AG04450 (cell line): ENCODE data around the gene DDRGK1. TPM values are rescaled to one million over a fixed set of nuclear protein-coding genes. Genes with fewer than 3 reads are reported as not detected.
"Not testable (repeated sequence)": the region's sequence is repeated elsewhere in the genome, so short reads cannot be mapped to it uniquely, and the experiment has no call there.

Experiments
- CTCF ChIA-PET: fragments of 300-600, 350-600 bp; formaldehyde crosslinking; extraction: SDS; loops from one replicate; lab custom pipeline; 2022; ENCODE audit warnings: antibody characterized with exemption, inconsistent platforms; lab: Charles Lee
- POLR2A ChIA-PET: fragments of 350-600 bp; formaldehyde crosslinking; extraction: SDS; loops from one replicate; lab custom pipeline; 2021; ENCODE audit warnings: antibody characterized with exemption, inconsistent platforms; lab: Yijun Ruan, JAX
- DNase-seq: peaks from one replicate; pipeline ENCODE4 v3.0.0-alpha.2; 2011; ENCODE audit warnings: low read depth, low spot score
- H3K27ac ChIP-seq: one replicate; pipeline ENCODE4 v1.5.1; 2012; ENCODE audit warnings: low read depth, low read length, control low read depth
- H3K27me3 ChIP-seq: one replicate; pipeline ENCODE4 v1.6.0; 2012; ENCODE audit warnings: low read length; ENCODE audit not compliant: control insufficient read depth, insufficient read depth
- H3K4me3 ChIP-seq: 2 replicates; pipeline ENCODE4 v1.5.1; 2011; ENCODE audit warnings: mild to moderate bottlenecking, low read depth, low read length, control low read depth
- H3K9me3 ChIP-seq: 2 replicates; pipeline ENCODE4 v1.5.1; 2012; ENCODE audit warnings: low read length; ENCODE audit not compliant: control insufficient read depth, insufficient read depth
- CTCF ChIP-seq: IDR thresholded peaks from 2 replicates; pipeline ENCODE4 v1.5.1; 2011; ENCODE audit warnings: low read depth, low read length, control low read depth, inconsistent platforms
- polyA plus RNA-seq: library from polyadenylated mRNA; depleted of rRNA; stranded (reverse); fragments of >200 nt; gene quantifications from 2 replicates; pipeline ENCODE4 v1.2.3, GENCODE V29; 2011

The DDRGK1 gene
- polyA plus RNA-seq, 1 experiment = 24.7 TPM

DNA sequence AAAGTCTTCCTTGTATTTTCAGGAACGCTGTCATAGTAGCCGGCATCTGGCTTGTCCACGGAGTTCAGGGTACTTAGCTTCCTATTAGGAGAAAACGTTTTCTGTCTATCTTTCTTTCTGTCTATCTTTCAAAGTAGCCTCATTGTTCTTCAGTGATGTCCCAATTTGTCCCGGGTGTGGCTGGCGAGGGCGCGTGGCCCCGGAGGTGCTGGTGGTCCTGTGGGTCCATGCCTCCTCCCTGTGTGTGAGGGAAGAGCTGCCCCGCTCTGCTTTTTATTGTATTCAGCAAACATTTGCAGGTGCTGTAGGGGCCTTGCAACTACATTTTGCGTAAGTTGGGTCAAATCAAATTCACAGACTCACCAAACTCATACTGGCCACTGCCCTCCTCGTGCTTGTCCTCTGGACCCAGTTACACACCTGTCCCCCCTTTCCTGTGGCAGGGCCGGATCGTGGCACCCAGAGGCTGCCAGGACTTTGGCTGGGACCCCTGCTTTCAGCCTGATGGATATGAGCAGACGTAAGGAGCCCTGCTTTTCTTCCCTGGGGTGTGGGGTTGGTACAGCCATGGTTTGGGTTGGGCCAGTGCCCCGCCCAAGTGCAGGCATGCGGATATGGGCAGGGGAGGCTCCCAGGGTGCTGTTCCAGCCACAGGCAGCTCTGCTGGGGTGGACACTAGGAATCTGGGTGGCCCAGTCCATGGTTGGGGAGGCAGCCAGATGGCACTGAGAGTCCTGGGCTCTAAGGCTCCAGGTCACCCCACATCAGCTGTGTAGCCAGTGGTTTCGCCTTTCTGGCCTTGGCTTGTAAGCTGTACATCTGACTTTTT, 17.1 kb upstream of the DDRGK1 start:
- Histone ChIP-seq H3K27ac (no peak overlapping the region), H3K4me3 (no peak overlapping the region), H3K9me3 (no peaks in the 10 kb centered on the region; the same call in 1 of the 2 replicates), H3K27me3 (no peaks in the 10 kb centered on the region)
- POLR2A ChIA-PET = no interaction called here
- CTCF ChIA-PET = no interaction called here
- TF ChIP-seq CTCF = no peak
- DNase-seq = no peak

DNA sequence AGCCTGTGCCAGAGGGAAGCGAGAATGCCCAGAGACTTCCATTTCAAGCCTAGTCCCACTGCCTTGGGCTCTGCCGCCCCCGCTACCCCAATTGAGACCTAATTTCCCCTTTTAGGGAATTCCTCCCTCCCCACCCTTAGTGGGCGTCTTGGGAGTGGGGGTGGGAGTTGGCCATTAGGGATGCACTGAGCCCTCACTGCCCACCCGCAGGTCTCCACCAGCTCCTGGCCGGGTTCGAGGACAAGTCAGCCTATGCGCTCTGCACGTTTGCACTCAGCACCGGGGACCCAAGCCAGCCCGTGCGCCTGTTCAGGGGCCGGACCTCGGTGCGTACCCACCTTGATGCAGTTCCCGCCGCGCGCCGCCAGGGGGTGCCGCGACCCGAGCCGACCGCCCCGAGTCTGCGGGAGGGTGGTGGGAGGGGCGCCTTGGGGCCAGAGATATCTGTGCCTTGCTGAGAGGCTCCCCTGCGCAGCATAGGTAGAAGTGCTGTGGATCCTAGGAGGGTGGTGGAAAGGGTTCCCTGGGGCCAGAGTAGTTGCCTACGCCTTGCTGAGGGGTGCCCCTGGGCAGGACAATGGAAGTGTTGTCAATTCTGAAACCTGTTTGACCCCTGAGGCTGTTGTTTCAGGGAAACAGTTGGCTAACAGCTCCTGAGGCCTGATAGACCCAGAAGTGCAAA, 14.0 kb upstream of the DDRGK1 start:
- peak; percentile 78 for TF ChIP-seq CTCF
- no peaks in the 10 kb centered on the region for H3K27me3 ChIP-seq
- no peak overlapping the region for H3K4me3 ChIP-seq
- DNase-seq = no peak
- no peaks in the 10 kb centered on the region for H3K9me3 ChIP-seq
- ChIA-PET POLR2A (interaction anchor here (0.7 kb wide), 1 partner anchor 24 kb away, joined by 6 read pairs; no protein-coding TSS in a partner anchor), CTCF (interaction anchor here (0.5 to 2.6 kb wide), 26 partner anchors 9 to 183 kb away, joined by 3 to 22 read pairs (median 4); partner anchors contain the start of genes ITPA and SLC4A11)
- H3K27ac ChIP-seq = no peak overlapping the region

- POLR2A ChIA-PET, CTCF ChIA-PET, H3K27ac ChIP-seq: not testable (repeated sequence)
Measured at GRCh38 chr20:3215359-3215917, 11.0 kb upstream of the DDRGK1 start.

GRCh38 chr20:3213226-3213625, 8.7 kb upstream of the DDRGK1 start:
- POLR2A ChIA-PET = no interaction called here
- no peak for DNase-seq
- CTCF ChIA-PET = no interaction called here
- no peak overlapping the region for H3K27ac ChIP-seq
- no peaks in the 10 kb centered on the region for H3K27me3 ChIP-seq
- no peak overlapping the region for H3K4me3 ChIP-seq
- no peaks in the 10 kb centered on the region; the same call in 1 of the 2 replicates for H3K9me3 ChIP-seq
- TF ChIP-seq CTCF = no peak

More at GRCh38 chr20:3215359-3215917, 11.0 kb upstream of the DDRGK1 start:
- H3K27me3 ChIP-seq, H3K9me3 ChIP-seq, DNase-seq, H3K4me3 ChIP-seq: not testable (repeated sequence)

DNA sequence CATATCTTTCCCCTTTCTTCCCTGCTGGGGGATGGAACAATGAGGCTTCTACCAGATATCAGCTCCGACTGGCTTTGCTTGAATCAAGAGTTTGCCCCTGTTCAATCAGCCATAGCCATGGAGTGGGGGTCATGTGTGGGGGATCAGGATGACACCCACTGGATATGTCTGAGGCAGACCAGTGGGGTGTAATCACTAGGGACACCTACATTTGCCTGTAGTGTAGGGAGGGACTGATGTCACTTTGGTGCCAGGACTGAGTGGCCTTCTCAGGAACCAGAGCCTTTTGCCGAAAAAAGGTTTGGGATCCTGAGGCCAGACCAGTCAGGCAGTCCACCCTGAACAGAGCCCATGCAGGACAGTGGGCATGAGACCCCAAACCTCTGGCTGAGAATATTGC, 5.9 kb upstream of the DDRGK1 start:
- CTCF ChIA-PET = interaction anchor here (0.5 to 2.7 kb wide), 2 partner anchors 8 to 52 kb away, joined by 3 to 16 read pairs; no protein-coding TSS in a partner anchor
- Histone ChIP-seq H3K9me3 (no peaks in the 10 kb centered on the region; the same call in 1 of the 2 replicates), H3K27ac (peak overlapping the region; percentile 42), H3K27me3 (no peaks in the 10 kb centered on the region), H3K4me3 (peak overlapping the region; percentile 85)
- no peak for TF ChIP-seq CTCF
- POLR2A ChIA-PET = no interaction called here
- DNase-seq = no peak
